Measurements from ENCODE around the gene RTL1. TPM values are rescaled to one million over a fixed set of nuclear protein-coding genes. Genes with fewer than 3 reads are reported as not detected.

RTL1 gene
- total and polyA plus RNA-seq, 2 of the 13 experiments (the other 11 are each of a cell fraction or from before 2014, with no cell fraction given) = not detected

DNA sequence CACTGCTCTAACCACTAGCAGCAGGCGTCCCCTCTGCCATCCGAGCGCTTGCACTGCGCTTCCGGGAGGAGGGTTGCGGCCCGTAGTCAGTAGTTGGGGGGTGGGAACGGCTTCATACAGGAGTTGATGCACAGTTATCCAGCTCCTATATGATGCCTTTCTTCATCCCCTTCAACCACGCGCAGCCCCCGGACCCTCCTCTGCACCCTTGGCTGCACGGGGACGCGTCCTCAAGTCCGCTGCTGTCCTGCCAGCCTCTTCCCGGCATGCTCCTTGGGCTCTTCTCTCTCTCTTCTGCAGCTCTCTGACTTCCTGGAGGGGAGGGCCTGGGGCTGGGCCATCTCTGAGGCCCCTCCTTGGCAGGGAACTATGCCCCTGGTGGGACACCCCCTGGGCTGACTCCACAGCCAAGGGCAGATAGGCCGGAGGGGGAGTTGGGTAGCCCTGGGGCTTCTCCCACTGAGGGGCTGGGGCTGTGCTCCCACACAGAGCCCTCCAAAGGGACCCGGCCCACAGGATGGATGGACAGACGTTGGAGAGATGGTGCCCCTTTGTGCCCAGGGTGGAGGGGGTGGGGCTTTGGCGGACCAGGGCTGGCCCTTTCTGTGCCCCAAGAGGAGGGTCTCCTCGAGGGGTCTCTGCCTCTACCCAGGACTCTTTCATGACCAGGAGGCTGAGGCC lies 29.0 kb downstream of the RTL1 start:
- in situ Hi-C loops (cut with HindIII; ENCODE audit: extremely low pct_ligation_motif_present, low pct_unique_long_range_greater_than_20kb) (no loop called here), intact Hi-C loops (cut with micrococcal nuclease; ENCODE audit: unreplicated experiment) (no loop called here)
- Histone ChIP-seq H3K4me2 (ENCODE audit: low read depth, low read length) (no peak overlapping the region), H3K9ac (ENCODE audit: insufficient read depth, low read depth, low read length) (no peak overlapping the region), H3K36me3 (replicated peaks in 1 of 2; ENCODE audit: control insufficient read depth in 1 of 2, insufficient read depth in 2 of 2, low read length in 2 of 2) (no peaks in the 10 kb centered on the region), H2AFZ (ENCODE audit: low read length) (no peak overlapping the region), H3K27me3 (ENCODE audit: control insufficient read depth in 1 of 2, insufficient read depth in 2 of 2, low read length in 2 of 2) (peaks cover 3 to 14% of the 10 kb centered on the region in 2 experiments; a peak in 4 of 5 replicates), H3K27ac (ENCODE audit: extremely low read length, insufficient read depth, low read length) (no peak overlapping the region), H3K4me1 (ENCODE audit: insufficient read depth, low read length) (peaks cover 19% of the 10 kb centered on the region), H3K4me3 (replicated peaks in 1 of 3; ENCODE audit: insufficient read depth in 1 of 3, low read depth in 2 of 3, low read length in 3 of 3) (no peak overlapping the region), H3K9me3 (ENCODE audit: low read length) (no peaks in the 10 kb centered on the region), H3K79me2 (ENCODE audit: insufficient read depth, low read length) (no peaks in the 10 kb centered on the region), H4K20me1 (ENCODE audit: insufficient read depth, low read length) (no peaks in the 10 kb centered on the region)
- no peak for FAIRE-seq
- no peak for DNase-seq (ENCODE audit: low spot score)
- ChIA-PET POLR2A (no interaction called here), CTCF (ENCODE audit: low intra/inter-chr PET ratio, low total read pairs) (no interaction called here)
- no TSS peak for BruUV-seq (replicated peaks)
- 81% methylated on average over 11 of the region's 21 CpGs for WGBS (ENCODE audit: low lambda C conversion rate)
- no peak for ATAC-seq
- no peak for TF ChIP-seq SCMH1 (CRISPR knock-in tag; IDR thresholded peaks at IDR 0.05; ENCODE audit: borderline replicate concordance)
- TF ChIP-seq SSRP1 (CRISPR knock-in tag; IDR thresholded peaks at IDR 0.05) = no peak
- TF ChIP-seq ZNF598 (CRISPR knock-in tag; IDR thresholded peaks at IDR 0.05; ENCODE audit: borderline replicate concordance) = no peak
- TF ChIP-seq MBD4 (IDR thresholded peaks at IDR 0.05; ENCODE audit: borderline replicate concordance, low read length) = no peak
- no peak for TF ChIP-seq NONO (IDR thresholded peaks at IDR 0.05)
- no peak for TF ChIP-seq NONO (CRISPR knock-in tag; conservative IDR thresholded peaks at IDR 0.05)
- TF ChIP-seq, protein P1, sequence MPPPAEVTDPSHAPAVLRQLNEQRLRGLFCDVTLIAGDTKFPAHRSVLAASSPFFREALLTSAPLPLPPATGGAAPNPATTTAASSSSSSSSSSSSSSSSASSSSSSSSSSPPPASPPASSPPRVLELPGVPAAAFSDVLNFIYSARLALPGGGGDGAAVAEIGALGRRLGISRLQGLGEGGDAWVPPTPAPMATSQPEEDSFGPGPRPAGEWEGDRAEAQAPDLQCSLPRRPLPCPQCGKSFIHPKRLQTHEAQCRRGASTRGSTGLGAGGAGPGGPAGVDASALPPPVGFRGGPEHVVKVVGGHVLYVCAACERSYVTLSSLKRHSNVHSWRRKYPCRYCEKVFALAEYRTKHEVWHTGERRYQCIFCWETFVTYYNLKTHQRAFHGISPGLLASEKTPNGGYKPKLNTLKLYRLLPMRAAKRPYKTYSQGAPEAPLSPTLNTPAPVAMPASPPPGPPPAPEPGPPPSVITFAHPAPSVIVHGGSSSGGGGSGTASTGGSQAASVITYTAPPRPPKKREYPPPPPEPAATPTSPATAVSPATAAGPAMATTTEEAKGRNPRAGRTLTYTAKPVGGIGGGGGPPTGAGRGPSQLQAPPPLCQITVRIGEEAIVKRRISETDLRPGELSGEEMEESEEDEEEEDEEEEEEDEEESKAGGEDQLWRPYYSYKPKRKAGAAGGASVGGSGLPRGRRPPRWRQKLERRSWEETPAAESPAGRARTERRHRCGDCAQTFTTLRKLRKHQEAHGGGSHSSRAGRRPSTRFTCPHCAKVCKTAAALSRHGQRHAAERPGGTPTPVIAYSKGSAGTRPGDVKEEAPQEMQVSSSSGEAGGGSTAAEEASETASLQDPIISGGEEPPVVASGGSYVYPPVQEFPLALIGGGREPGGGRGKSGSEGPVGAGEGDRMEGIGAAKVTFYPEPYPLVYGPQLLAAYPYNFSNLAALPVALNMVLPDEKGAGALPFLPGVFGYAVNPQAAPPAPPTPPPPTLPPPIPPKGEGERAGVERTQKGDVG (CRISPR knock-in tag; IDR thresholded peaks at IDR 0.05; ENCODE audit: borderline replicate concordance) = no peak
- no peak for TF ChIP-seq JUN (CRISPR knock-in tag; IDR thresholded peaks at IDR 0.05)
- TF ChIP-seq ZNF275 (CRISPR knock-in tag; IDR thresholded peaks at IDR 0.05; ENCODE audit: borderline replicate concordance) = no peak
- TF ChIP-seq TSC22D2 (CRISPR knock-in tag; IDR thresholded peaks at IDR 0.05; ENCODE audit: borderline replicate concordance) = no peak
- TF ChIP-seq ETV5 (CRISPR knock-in tag; IDR thresholded peaks at IDR 0.05; ENCODE audit: borderline replicate concordance) = no peak
